C4-2B (cell line): ENCODE data around the gene COL8A2.

ENCODE experiments used
- ZFX ChIP-seq: fragments of 450-650 bp; IDR thresholded peaks from 2 replicates; pipeline ENCODE4 v1.6.1; 2017
- TF ChIP-seq, protein P1 (sequence below): fragments of 450-650 bp; conservative IDR thresholded peaks from 2 replicates; pipeline ENCODE4 v1.5.1; 2017; ENCODE audit warnings: mild to moderate bottlenecking

DNA sequence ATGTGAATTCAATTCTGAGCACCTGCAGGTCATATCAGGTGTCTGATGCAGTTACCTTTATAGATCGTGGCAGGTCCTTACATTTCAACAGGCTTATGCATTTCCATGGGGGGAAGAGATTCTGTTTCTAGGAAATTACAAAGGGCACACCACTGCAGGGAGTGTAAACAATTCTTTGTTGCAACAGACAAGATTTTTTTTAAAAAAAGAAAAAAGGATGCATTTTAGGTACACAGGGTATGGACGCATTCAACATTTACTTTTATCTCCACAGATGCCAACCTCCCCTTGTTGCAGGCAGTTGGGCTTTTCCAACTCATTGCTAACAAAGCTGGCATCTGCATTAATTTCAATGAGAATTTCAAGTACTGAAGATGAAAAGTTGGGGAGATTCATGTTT lies 54.7 kb downstream of the COL8A2 start:
- TF ChIP-seq, protein P1, sequence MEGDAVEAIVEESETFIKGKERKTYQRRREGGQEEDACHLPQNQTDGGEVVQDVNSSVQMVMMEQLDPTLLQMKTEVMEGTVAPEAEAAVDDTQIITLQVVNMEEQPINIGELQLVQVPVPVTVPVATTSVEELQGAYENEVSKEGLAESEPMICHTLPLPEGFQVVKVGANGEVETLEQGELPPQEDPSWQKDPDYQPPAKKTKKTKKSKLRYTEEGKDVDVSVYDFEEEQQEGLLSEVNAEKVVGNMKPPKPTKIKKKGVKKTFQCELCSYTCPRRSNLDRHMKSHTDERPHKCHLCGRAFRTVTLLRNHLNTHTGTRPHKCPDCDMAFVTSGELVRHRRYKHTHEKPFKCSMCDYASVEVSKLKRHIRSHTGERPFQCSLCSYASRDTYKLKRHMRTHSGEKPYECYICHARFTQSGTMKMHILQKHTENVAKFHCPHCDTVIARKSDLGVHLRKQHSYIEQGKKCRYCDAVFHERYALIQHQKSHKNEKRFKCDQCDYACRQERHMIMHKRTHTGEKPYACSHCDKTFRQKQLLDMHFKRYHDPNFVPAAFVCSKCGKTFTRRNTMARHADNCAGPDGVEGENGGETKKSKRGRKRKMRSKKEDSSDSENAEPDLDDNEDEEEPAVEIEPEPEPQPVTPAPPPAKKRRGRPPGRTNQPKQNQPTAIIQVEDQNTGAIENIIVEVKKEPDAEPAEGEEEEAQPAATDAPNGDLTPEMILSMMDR = no peak
- no peak for TF ChIP-seq ZFX
